Activated CD4-positive, CD25-positive, alpha-beta regulatory T cell treated with anti-CD3 and anti-CD28 coated beads, Interleukin-2, amount 50 U/mL, for 16 hours (primary cell): Measurements from ENCODE around the gene AP5Z1.

Experiments used
- DNase-seq: peaks from one replicate; pipeline ENCODE4 v3.0.0-alpha.2; 2020; ENCODE audit warnings: low read depth, low spot score

The AP5Z1 gene

DNA sequence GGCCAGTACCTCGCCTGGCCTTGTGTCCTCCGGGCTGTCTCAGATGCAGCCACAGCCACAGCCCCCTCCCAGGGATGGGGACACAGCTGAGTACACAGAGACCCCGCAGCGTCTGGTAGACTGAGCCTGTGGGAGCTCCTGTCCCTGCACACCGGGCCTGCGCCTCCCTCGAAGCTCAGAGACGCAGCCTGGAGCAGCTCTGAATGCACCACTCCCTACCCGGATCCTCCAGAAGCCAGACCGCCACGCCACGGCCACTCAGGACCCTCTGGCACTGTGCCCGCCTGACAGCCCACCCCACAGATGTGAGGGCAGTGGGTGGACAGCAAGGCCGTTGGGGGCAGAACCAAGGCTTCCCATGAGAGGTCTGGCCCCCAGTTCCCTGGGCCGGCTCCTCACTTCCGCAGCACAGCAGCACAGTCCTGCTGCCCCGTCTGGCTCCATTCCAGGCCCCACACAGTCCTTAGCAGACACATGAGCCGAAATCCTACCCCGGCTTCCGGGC is 45.6 kb downstream of the AP5Z1 start:
- no peak for DNase-seq

GRCh38 chr7:4822677-4823076 is 47.3 kb downstream of the AP5Z1 start:
- no peak for DNase-seq

DNA sequence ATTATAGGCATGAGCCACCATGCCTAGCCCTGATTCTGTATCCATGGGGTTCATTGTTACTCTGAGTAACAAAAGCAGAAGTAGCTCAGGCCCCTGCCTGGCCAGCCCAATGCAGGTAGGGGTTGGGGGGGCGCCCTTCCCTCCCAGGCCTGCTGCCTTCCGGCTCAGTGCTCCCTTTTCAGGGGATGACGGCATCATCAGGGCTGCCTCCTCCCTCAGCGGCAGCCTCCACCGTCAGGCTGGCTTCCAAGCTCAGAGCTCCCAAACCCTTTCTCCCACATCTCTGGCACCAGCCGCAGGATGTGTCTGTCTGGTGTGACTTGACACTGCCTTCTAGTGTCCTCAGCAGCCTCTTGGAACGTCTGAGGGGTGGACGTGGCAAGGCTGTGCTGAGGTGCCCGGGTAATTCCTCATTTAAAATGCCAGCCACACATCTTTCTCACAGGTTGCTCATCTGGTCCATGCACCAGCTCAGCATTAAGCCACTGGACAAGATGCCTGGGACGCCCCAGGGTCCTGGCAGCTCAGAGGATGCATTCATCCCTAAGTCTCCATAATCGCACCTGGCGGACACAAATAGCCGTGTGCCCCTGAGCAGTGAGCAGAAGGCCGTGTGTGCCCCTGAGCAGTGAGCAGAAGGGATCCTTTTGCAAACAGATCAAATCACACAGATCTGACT is 48.2 kb downstream of the AP5Z1 start:
- DNase-seq = no peak

DNA sequence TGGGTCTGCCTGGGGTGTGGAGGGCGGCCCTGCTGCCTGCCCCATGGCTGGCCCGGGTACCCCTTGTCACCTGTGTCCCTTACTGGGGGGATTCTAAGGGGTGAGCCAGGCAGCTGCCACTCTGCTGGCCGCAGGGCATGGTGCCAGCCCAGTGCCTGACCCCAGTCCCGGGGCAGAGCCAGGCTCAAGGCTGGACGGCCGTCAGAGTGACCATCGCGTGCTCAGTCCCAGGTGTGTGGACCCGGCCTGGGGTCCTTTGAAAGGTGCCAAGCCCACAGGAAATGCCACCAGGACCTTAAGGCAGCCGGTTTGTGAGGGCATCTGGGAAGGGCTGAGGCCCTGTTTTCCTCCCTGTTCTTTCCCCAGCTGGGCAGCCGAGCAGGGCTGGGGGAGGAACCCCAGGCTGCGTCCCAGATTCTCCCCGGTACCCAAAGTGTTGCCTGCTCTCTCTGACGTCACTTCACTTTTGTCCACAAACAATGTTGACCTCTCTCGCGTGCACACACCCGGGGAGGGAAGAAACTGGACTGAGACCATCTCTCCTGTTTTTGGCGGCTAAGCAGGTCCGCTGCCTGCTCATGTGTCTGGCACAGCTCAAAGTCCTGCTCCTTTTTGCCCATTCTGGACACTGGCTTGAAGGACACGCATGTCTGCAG is 48.8 kb downstream of the AP5Z1 start:
- no peak for DNase-seq

GRCh38 chr7:4825081-4825480 is 49.7 kb downstream of the AP5Z1 start:
- DNase-seq = no peak

DNA sequence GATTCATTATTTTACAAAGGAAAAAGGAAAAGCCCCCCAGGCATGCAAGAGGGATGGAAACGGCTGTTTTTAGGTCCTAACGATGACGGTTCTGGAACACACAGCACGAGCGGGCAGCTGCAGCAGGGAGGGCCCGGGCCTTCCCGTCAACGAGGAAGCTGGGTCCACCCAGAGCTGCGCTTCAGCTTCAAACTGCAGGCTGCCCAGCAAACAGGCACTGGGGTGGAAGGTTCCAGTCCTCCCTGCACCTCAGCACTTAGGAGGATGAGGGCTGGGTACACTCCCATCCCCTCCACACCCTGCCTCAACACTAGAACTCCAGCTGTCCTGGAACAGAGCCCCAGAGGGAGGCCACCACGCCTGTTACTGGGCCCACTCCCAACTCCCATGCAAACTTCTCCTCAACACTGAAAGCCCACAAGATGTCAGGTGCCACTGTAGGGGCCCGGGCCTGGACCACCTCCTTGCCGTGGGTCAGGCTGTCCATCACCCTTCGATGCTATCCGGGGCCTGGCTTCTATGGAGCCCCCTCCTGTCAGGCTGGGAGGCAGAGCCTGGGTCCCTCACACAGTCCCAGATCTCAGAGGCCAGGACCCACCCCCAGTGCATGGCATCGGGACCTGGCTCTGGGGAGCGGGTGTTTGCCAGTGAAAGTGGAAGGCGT is 53.4 kb downstream of the AP5Z1 start:
- no peak for DNase-seq

DNA sequence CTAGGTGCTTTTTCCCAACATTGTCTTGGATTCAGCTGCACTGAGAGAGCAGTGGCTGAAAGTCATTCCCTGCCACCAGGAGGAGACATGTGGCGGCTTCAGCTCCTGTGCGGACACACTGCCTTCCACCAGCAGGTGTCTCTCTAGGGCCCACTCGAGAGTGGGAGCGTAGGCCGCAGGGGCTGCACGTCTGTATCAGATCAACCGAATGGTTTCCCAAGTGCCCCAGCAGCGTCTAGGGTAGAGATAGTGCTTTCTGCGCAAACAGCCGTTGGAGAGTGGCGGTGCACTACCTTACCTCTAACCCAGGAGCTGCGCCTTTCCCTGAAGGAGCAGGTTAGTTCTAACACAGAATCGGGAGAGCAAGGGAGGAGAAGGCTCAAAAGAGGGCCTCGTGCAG is 54.8 kb downstream of the AP5Z1 start:
- peak; percentile 20 for DNase-seq

DNA sequence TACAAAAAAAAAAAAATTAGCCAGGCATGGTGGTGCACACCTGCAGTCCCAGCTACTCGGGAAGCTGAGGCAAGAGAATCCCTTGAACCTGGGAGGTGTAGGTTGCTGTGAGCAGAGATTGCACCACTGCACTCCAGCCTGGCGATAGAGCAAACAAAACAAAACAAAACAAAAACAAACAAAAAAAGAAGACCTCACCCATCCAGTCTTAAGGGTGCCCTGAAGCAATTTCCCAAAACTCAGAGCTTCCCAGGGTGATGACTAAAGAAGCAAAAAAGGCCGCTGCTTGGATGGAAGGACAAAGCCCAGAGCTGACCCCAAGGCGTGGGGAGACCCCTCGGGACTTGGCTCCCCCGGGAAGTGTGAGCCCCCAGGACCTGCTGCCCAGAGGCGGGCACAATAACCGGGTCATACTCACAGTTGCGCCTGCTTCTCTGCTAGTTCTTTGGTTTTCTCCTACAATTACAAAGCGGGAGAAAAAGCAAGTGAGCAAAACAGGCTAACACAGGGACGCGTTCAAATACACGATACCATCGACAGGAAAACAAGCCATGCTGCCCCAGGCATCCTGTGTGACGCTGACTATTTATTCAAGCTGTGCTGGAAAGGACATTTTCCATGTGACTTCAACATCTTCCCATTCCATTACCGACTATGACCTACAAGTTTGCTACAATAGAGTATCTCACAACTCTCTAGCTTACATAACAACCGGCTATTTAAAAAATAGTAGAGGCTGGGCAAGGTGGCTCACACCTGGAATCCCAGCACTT is 56.5 kb downstream of the AP5Z1 start:
- no peak for DNase-seq

DNA sequence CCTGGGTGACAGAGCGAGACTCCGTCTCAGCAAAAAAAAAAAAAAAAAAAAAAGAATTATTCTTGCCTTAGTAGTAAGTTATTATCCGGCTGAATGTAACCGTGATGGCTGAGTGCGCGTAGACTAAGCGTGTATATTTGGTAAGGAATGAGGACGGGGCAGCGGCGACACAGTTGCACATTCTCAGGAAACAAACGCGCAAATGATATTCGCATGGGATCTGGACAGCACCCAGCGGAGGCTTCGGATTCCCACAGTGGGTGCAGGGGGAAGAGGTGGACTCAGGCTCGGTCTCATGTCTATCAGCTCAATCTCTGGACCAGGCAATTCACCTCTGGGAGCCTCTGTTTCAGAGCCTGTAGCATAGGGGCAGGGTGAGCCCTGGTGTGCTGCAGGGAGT is 57.3 kb downstream of the AP5Z1 start:
- DNase-seq = no peak

DNA sequence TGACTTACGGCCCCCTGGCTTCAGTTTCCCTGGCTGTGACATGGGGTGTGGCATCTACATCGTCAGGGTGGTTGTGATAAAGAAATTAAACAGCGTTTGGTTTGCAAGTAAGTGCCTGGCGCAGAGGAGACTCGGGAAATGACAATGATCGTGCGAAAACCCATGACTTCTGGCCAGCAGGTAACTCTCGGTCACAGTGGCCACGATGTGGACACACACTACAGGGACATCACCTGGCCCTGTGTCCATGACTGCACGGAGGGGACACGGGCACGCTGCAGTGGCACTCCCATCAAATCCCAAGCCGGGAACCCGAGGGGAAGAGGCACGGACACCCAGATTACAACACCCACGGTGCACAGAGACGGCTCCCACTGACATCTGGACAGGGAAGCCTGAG is 57.8 kb downstream of the AP5Z1 start:
- DNase-seq = no peak

GRCh38 chr7:4833691-4834600 is 58.5 kb downstream of the AP5Z1 start:
- no peak for DNase-seq

DNA sequence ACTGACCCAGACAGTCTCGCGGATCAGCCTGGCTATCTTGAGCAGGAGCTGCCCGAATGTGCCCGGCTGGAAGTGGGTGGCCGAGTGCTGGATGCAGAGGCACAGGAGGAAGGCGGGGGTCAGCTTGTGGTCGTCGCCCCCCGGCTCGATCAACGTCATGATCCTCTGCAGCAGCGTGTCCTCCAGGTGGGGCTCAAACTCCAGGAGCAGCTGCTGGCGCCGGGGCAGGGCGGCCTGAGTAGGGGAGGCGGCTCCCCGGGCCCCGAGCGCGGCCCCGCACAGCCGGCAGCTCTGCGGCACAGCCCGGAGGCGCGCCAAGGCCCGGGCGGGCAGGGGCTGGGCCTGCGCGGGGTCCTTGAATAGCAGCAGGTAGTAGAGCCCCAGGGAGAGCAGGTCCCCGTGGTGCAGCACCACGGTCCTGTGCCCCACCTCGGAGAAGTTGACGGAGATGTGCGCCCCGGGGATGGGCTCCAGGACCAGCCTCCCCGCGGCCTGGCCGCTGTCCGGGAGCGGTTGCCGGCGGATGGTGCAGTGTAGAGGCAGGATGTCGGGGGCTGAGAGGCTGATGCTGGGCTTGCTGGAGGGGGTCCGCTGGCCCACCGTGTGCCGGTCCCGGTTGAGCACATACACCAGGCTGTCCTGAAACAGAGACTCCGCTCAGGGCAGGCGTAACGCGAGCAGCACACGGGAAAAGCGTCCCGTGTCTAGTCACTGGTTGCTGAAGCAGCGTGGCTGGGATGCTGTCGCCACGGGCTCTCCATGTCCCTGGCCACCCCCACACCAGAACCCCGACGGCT is 59.4 kb downstream of the AP5Z1 start:
- no peak for DNase-seq

- no peak for DNase-seq
Observed at GRCh38 chr7:4835398-4836205, 60.2 kb downstream of the AP5Z1 start.

- no peak for DNase-seq
Observed at GRCh38 chr7:4836206-4836661, 60.8 kb downstream of the AP5Z1 start.

GRCh38 chr7:4837041-4837802 is 61.8 kb downstream of the AP5Z1 start:
- DNase-seq = no peak

GRCh38 chr7:4837803-4838625 is 62.6 kb downstream of the AP5Z1 start:
- no peak for DNase-seq

GRCh38 chr7:4838626-4839334 is 63.4 kb downstream of the AP5Z1 start:
- no peak for DNase-seq
